Vagina (tissue), 2 donors: ENCODE results near the gene SLC25A25. TPM values are rescaled to one million over a fixed set of nuclear protein-coding genes. Genes with fewer than 3 reads are reported as not detected.

ENCODE experiments used
- DNase-seq, 2 donors: peaks; one replicate each; pipeline ENCODE4 v3.0.0-alpha.2; 2017; ENCODE audit errors: extremely low spot score in 2 of 2
- H3K27ac ChIP-seq: fragments of 200-600 bp; sonication (generic); one replicate; pipeline ENCODE4 v1.5.1; 2019
- H3K27me3 ChIP-seq: fragments of 200-600 bp; sonication (generic); one replicate; pipeline ENCODE4 v1.5.1; 2019
- H3K36me3 ChIP-seq, 2 donors: fragments of 200-600 bp; sonication (generic); one replicate each; pipeline ENCODE4 v1.5.1; 2017 to 2019
- H3K4me1 ChIP-seq: fragments of 200-600 bp; sonication (generic); one replicate; pipeline ENCODE4 v1.5.1; 2019
- H3K4me3 ChIP-seq, 2 donors: fragments of 200-600 bp; sonication (generic); 1 replicate in 1 of 2; 2 replicates in 1 of 2; pipeline ENCODE4 v1.5.1; 2016 to 2019
- H3K9me3 ChIP-seq: fragments of 200-600 bp; sonication (generic); one replicate; pipeline ENCODE4 v1.5.1; 2019
- POLR2A ChIP-seq, 2 donors: fragments of 450-650 bp; IDR thresholded peaks; one replicate each; pipeline ENCODE4 v1.6.1; 2017; ENCODE audit warnings: antibody characterized with exemption in 2 of 2, mild to moderate bottlenecking in 2 of 2, moderate library complexity in 2 of 2
- POLR2AphosphoS5 ChIP-seq, 2 donors: sonication (generic); formaldehyde crosslinking; IDR thresholded peaks; one replicate each; pipeline ENCODE4 v1.9.0; 2017; ENCODE audit warnings: antibody characterized with exemption in 2 of 2, mild to moderate bottlenecking in 2 of 2, low read depth in 1 of 2; ENCODE audit not compliant: insufficient read depth in 1 of 2
- intact Hi-C: fragments of 100-400 bp; cut with DNase I; formaldehyde crosslinking; loops from one replicate; pipeline ENCODE4 v1.15.1; 2023
- total RNA-seq: library from RNA; depleted of rRNA; stranded (reverse); fragments of >200 nt; gene quantifications from one replicate; pipeline ENCODE4 v1.2.3, GENCODE V29; 2016
- TF ChIP-seq, protein P1 (sequence below), 3 experiments: fragments of 450-650 bp in 2 of 3; fragments of 200-600 bp in 1 of 3; sonication (generic) in 1 of 3; IDR thresholded peaks; one replicate each; pipeline ENCODE4 v1.5.1; 2017 to 2019; ENCODE audit warnings: antibody characterized with exemption in 3 of 3, mild to moderate bottlenecking in 2 of 3, moderate library complexity in 2 of 3

Gene SLC25A25
- total RNA-seq, 1 donor from 2014 or later: 44.4 TPM

- intact Hi-C loops: no loop called here
- TF ChIP-seq POLR2A (IDR thresholded peaks at IDR 0.05): no peak
- TF ChIP-seq, protein P1, sequence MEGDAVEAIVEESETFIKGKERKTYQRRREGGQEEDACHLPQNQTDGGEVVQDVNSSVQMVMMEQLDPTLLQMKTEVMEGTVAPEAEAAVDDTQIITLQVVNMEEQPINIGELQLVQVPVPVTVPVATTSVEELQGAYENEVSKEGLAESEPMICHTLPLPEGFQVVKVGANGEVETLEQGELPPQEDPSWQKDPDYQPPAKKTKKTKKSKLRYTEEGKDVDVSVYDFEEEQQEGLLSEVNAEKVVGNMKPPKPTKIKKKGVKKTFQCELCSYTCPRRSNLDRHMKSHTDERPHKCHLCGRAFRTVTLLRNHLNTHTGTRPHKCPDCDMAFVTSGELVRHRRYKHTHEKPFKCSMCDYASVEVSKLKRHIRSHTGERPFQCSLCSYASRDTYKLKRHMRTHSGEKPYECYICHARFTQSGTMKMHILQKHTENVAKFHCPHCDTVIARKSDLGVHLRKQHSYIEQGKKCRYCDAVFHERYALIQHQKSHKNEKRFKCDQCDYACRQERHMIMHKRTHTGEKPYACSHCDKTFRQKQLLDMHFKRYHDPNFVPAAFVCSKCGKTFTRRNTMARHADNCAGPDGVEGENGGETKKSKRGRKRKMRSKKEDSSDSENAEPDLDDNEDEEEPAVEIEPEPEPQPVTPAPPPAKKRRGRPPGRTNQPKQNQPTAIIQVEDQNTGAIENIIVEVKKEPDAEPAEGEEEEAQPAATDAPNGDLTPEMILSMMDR (IDR thresholded peaks at IDR 0.05): no peak
- no peak for TF ChIP-seq POLR2AphosphoS5 (IDR thresholded peaks at IDR 0.05; ENCODE audit: insufficient read depth in 1 of 2, low read depth in 1 of 2)
- peaks cover 0 to 33% of the 10 kb centered on the region in 2 donors for H3K36me3 ChIP-seq
These were observed 54.1 kb downstream of the SLC25A25 start for GRCh38 chr9:128121924-128122808.

DNA sequence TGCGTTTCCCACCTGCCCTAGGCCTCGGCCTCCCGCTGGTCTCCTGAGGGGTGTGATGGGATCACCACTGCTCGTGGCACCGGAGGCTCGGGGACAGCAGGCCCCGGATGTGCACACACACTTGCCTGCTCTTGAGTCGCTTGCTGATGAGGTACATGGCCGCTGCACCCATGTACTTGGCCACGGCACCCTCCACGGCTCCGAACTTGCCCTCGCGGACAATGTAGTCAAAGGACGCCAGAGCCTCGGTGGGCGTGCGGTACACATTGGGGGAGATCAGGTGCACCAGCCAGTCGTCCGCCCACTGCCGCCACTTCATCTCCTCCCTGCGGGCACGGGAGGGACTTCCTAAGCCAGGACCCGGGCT lies 54.8 kb downstream of the SLC25A25 start:
- no peak for TF ChIP-seq POLR2AphosphoS5 (IDR thresholded peaks at IDR 0.05; ENCODE audit: insufficient read depth in 1 of 2, low read depth in 1 of 2)
- no peak for TF ChIP-seq POLR2A (IDR thresholded peaks at IDR 0.05)
- TF ChIP-seq, protein P1 (IDR thresholded peaks at IDR 0.05): no peak
- Histone ChIP-seq H3K36me3 (peaks cover 0 to 33% of the 10 kb centered on the region in 2 donors), H3K4me1 (peaks cover 29% of the 10 kb centered on the region), H3K27me3 (no peaks in the 10 kb centered on the region), H3K27ac (no peak overlapping the region), H3K9me3 (no peaks in the 10 kb centered on the region), H3K4me3 (no peak overlapping the region)
- DNase-seq: no peak
- intact Hi-C loops: no loop called here

More at GRCh38 chr9:128121924-128122808, 54.1 kb downstream of the SLC25A25 start:
- no peak overlapping the region for H3K4me3 ChIP-seq
- no peak for DNase-seq
- H3K27ac ChIP-seq: no peak overlapping the region
- H3K9me3 ChIP-seq: no peaks in the 10 kb centered on the region
- no peaks in the 10 kb centered on the region for H3K27me3 ChIP-seq
- peaks cover 30% of the 10 kb centered on the region for H3K4me1 ChIP-seq

GRCh38 chr9:128123451-128124080 lies 55.5 kb downstream of the SLC25A25 start:
- Histone ChIP-seq H3K36me3 (peaks cover 0 to 33% of the 10 kb centered on the region in 2 donors), H3K9me3 (no peaks in the 10 kb centered on the region), H3K27me3 (no peaks in the 10 kb centered on the region), H3K4me1 (peaks cover 26% of the 10 kb centered on the region), H3K4me3 (no peak overlapping the region), H3K27ac (no peak overlapping the region)
- DNase-seq: no peak
- intact Hi-C loops: no loop called here
- TF ChIP-seq, protein P1 (IDR thresholded peaks at IDR 0.05): no peak
- TF ChIP-seq POLR2A (IDR thresholded peaks at IDR 0.05) (no peak), POLR2AphosphoS5 (IDR thresholded peaks at IDR 0.05; ENCODE audit: insufficient read depth in 1 of 2, low read depth in 1 of 2) (no peak)

DNA sequence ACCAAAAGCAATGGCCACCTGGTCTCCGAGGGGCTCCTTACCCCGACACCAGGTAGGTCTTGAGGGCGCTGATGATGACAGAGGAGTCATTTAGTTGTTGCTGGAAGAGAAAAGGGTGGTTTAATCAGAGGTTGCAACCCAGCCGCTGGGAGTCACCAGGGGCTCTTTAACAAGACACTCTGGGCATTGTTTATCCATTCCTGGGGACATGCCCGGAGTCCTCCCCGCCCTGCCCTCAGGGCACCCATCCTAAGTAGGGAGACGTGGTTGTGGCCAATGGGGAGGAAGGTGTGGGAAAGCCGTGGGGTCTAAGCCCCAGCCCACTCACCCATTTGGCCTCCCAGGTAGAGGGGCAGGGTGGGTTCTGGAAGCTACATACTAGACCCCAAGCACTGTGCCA lies 56.4 kb downstream of the SLC25A25 start:
- no peak for DNase-seq
- no peak overlapping the region for H3K4me3 ChIP-seq
- no peaks in the 10 kb centered on the region for H3K9me3 ChIP-seq
- H3K27me3 ChIP-seq: no peaks in the 10 kb centered on the region
- no peak overlapping the region for H3K27ac ChIP-seq
- intact Hi-C loops: no loop called here
- peaks cover 34% of the 10 kb centered on the region for H3K4me1 ChIP-seq
- peaks cover 0 to 33% of the 10 kb centered on the region in 2 donors for H3K36me3 ChIP-seq
- TF ChIP-seq POLR2A (IDR thresholded peaks at IDR 0.05): no peak
- TF ChIP-seq POLR2AphosphoS5 (IDR thresholded peaks at IDR 0.05; ENCODE audit: insufficient read depth in 1 of 2, low read depth in 1 of 2): no peak
- TF ChIP-seq, protein P1 (IDR thresholded peaks at IDR 0.05): no peak
